GM10266 (cell line): ENCODE results near the gene PEX1.
A peak's percentile ranks its signal among the peaks of the same experiment; 100 is the strongest.
"Not testable (repeated sequence)": the region's sequence is repeated elsewhere in the genome, so short reads cannot be mapped to it uniquely, and the experiment has no call there.

Experiments
- DNase-seq: peaks from one replicate; pipeline ENCODE4 v3.0.0; 2012; ENCODE audit errors: extremely low spot score
- TF ChIP-seq, protein P1 (sequence below): IDR thresholded peaks from 2 replicates; pipeline ENCODE4 v1.5.1; 2012; ENCODE audit warnings: mild to moderate bottlenecking, low read depth; ENCODE audit not compliant: control insufficient read depth, insufficient read depth; ENCODE audit errors: missing control alignments

The PEX1 gene

DNA sequence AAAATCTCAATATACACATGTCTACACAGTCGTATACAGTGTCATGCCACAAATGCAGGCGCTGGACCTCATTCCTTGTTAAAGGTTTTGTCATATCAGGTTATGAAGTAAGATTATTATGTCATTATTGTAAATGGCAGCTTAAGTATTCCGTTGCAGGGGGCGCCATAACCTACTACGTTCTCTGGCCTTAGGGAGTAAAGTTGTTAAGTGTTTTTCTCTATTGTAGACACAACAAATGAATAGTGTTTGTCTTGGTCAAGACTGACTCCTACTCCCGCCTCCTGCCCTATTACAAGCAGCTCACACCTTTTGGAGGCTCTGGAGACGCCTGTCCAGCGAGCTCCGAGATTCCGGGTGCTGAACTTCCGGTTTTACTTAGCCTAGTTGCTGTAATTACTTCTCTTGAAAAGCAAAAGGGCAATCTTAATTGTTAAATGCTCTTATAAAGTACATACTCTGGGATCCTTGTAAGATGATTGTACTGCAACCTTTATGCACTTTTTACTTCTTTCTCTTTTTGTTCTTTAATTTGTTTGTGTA lies 80.0 kb downstream of the PEX1 start:
- TF ChIP-seq, protein P1, sequence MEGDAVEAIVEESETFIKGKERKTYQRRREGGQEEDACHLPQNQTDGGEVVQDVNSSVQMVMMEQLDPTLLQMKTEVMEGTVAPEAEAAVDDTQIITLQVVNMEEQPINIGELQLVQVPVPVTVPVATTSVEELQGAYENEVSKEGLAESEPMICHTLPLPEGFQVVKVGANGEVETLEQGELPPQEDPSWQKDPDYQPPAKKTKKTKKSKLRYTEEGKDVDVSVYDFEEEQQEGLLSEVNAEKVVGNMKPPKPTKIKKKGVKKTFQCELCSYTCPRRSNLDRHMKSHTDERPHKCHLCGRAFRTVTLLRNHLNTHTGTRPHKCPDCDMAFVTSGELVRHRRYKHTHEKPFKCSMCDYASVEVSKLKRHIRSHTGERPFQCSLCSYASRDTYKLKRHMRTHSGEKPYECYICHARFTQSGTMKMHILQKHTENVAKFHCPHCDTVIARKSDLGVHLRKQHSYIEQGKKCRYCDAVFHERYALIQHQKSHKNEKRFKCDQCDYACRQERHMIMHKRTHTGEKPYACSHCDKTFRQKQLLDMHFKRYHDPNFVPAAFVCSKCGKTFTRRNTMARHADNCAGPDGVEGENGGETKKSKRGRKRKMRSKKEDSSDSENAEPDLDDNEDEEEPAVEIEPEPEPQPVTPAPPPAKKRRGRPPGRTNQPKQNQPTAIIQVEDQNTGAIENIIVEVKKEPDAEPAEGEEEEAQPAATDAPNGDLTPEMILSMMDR, result peak; percentile 34
- DNase-seq, result peak; percentile 48

DNA sequence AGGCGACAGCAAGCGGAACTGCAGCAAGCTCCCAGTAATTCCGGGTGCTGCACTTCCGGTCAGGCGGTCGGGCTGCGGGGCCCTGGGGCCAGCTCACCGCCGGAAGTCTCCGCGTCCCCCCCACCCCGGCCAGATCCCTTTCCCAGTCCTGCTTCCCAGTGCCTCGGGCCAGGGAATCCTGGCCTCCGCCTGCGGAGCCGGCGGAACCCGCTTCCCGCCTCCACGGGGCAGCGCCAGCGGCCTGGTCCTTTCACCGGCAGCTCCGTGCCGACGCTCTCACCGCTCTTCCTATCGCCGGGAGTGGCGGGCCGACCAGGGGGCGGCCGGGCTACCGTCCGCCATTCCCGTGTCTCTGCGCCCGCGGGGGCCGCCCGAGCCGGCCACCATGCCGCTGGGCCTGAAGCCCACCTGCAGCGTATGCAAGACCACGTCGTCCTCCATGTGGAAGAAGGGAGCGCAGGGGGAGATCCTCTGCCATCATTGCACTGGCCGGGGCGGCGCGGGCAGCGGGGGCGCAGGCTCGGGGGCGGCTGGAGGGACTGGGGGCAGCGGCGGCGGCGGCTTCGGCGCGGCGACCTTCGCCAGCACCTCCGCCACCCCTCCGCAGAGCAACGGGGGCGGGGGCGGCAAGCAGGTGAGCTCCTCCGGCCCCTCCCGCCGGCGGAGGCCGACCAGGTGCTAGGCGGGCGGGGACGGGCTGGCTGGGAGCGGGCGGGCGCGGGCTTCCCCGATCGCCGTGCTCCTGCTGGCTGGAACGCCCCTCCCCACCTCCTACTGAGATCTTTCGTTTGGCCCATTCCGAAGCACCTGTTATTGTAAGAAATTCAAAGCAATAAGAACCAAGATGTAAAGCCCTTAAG lies 80.7 kb downstream of the PEX1 start, which contains the start of gene GATAD1:
TSS of gene GATAD1 (plus strand) at position 138 of the 860 bp plus-strand sequence. CDS start at position 386, 248 bp downstream.
- peak; percentile 91 for DNase-seq
- TF ChIP-seq, protein P1, result peak; percentile 95

- TF ChIP-seq, protein P1, result no peak
- DNase-seq, result no peak
These were observed 81.4 kb downstream of the PEX1 start for GRCh38 chr7:92446869-92447344.

DNA sequence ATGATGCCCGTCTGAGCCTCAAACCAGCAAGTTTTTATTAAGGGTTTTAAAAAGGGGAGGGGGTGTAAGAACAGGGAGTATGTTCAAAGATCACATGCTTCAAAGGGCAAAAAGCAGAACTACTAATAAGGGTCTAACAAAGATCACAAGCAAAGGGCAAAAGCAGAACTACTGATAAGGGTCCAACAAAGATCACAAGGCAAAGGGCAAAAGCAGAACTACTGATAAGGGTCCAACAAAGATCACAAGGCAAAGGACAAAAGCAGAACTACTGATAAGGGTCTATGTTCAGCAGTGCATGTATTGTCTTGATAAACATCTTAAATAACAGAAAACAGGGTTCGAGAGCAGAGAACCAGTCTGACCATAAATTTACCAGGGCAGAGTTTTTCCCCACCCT lies 85.6 kb downstream of the PEX1 start:
- DNase-seq, result not testable (repeated sequence)

- DNase-seq, result no peak
- TF ChIP-seq, protein P1, result no peak
These were observed 90.3 kb downstream of the PEX1 start for GRCh38 chr7:92437956-92438491.
